GM23338 (cell line): ENCODE results near the gene PVALEF. TPM values are rescaled to one million over a fixed set of nuclear protein-coding genes. Genes with fewer than 3 reads are reported as not detected.

Source experiments
- ATAC-seq: fragments of 200-7000 bp; cut with Tn5 transposase; 3 replicates; pipeline ENCODE4 v1.9.1; 2020
- DNase-seq: peaks from one replicate; pipeline ENCODE4 v3.0.0-alpha.2; 2015; ENCODE audit warnings: low spot score
- H2AFZ ChIP-seq: fragments of 200-600 bp; sonication (generic); 2 replicates; pipeline ENCODE4 v1.8.0; 2016; ENCODE audit warnings: antibody characterized with exemption, mild to moderate bottlenecking, moderate library complexity
- H3F3A ChIP-seq: fragments of 200-600 bp; sonication (generic); replicated peaks from 2 replicates; pipeline ENCODE4 v1.8.0; 2017; ENCODE audit warnings: antibody characterized with exemption, mixed run types, low read depth
- H3K27ac ChIP-seq: fragments of 200-600 bp; sonication (generic); 2 replicates; pipeline ENCODE4 v1.6.1; 2016; ENCODE audit warnings: low read depth
- H3K27me3 ChIP-seq: fragments of 200-600 bp; sonication (generic); 2 replicates; pipeline ENCODE4 v1.8.0; 2016; ENCODE audit warnings: mild to moderate bottlenecking, mixed run types, moderate library complexity; ENCODE audit not compliant: insufficient read depth
- H3K36me3 ChIP-seq: fragments of 200-600 bp; sonication (generic); 2 replicates; pipeline ENCODE4 v1.8.0; 2016; ENCODE audit warnings: mild to moderate bottlenecking; ENCODE audit not compliant: insufficient read depth
- H3K4me1 ChIP-seq: fragments of 200-600 bp; sonication (generic); 2 replicates; pipeline ENCODE4 v1.8.0; 2016; ENCODE audit warnings: mild to moderate bottlenecking, moderate library complexity; ENCODE audit not compliant: insufficient read depth
- H3K4me2 ChIP-seq: fragments of 200-600 bp; sonication (generic); 2 replicates; pipeline ENCODE4 v1.7.1; 2017; ENCODE audit warnings: mixed run types
- H3K4me3 ChIP-seq: fragments of 200-600 bp; sonication (generic); 2 replicates; pipeline ENCODE4 v1.6.1; 2016; ENCODE audit warnings: mixed run types
- H3K79me2 ChIP-seq: fragments of 200-600 bp; sonication (generic); replicated peaks from 2 replicates; pipeline ENCODE4 v1.8.0; 2017; ENCODE audit warnings: mild to moderate bottlenecking; ENCODE audit not compliant: insufficient read depth
- H3K9me2 ChIP-seq: fragments of 200-600 bp; sonication (generic); 2 replicates; pipeline ENCODE4 v1.8.0; 2017; ENCODE audit not compliant: insufficient read depth
- H4K20me1 ChIP-seq: fragments of 200-600 bp; sonication (generic); replicated peaks from 2 replicates; pipeline ENCODE4 v1.8.0; 2017; ENCODE audit warnings: mild to moderate bottlenecking; ENCODE audit not compliant: insufficient read depth
- H3K27ac Mint-ChIP-seq: 2 replicates; pipeline ENCODE4 v1.8.0; 2020; ENCODE audit warnings: inconsistent platforms, mild to moderate bottlenecking, moderate library complexity, mixed read lengths
- H3K27me3 Mint-ChIP-seq: 3 replicates; pipeline ENCODE4 v1.8.0; 2022; ENCODE audit warnings: low read depth, mild to moderate bottlenecking, moderate library complexity, mixed read lengths, inconsistent platforms; ENCODE audit not compliant: insufficient read depth, poor library complexity
- H3K36me3 Mint-ChIP-seq: 3 replicates; pipeline ENCODE4 v1.8.0; 2021; ENCODE audit warnings: low read depth, mild to moderate bottlenecking, inconsistent platforms, moderate library complexity, mixed read lengths
- H3K4me1 Mint-ChIP-seq: 3 replicates; pipeline ENCODE4 v1.8.0; 2020; ENCODE audit warnings: mild to moderate bottlenecking, inconsistent platforms, mixed read lengths
- H3K4me3 Mint-ChIP-seq: 3 replicates; pipeline ENCODE4 v1.8.0; 2021; ENCODE audit warnings: moderate library complexity, mild to moderate bottlenecking, inconsistent platforms, mixed read lengths
- H3K9me3 Mint-ChIP-seq: 3 replicates; pipeline ENCODE4 v1.8.0; 2020; ENCODE audit warnings: moderate library complexity, mild to moderate bottlenecking, inconsistent platforms, mixed read lengths
- CREB1 ChIP-seq: fragments of 250-450 bp; sonication (Bioruptor Pico); IDR thresholded peaks from 2 replicates; pipeline ENCODE4 v1.5.0; 2020; ENCODE audit warnings: low read depth, mild to moderate bottlenecking, moderate library complexity
- CTCF ChIP-seq, 2 experiments: fragments of 200-600 bp in 1 of 2; sonication (generic) in 1 of 2; conservative IDR thresholded peaks; 2 replicates each; pipeline versions ENCODE4 v1.5.1 to v1.6.1; 2016 to 2017; ENCODE audit warnings: antibody characterized with exemption in 2 of 2, low read depth in 2 of 2, mild to moderate bottlenecking in 2 of 2, moderate library complexity in 1 of 2
- ETS1 ChIP-seq: IDR thresholded peaks from 2 replicates; pipeline ENCODE4 v1.6.1; 2016; ENCODE audit warnings: antibody characterized with exemption
- EZH2 ChIP-seq: fragments of 200-600 bp; sonication (generic); IDR thresholded peaks from one replicate; pipeline ENCODE4 v1.8.0; 2017; ENCODE audit warnings: antibody characterized with exemption, mild to moderate bottlenecking, low read depth; ENCODE audit not compliant: unreplicated experiment
- JUNB ChIP-seq: IDR thresholded peaks from one replicate; pipeline ENCODE4 v1.6.1; 2016; ENCODE audit warnings: antibody characterized with exemption; ENCODE audit not compliant: unreplicated experiment
- NANOG ChIP-seq: IDR thresholded peaks from 2 replicates; pipeline ENCODE4 v1.6.1; 2016; ENCODE audit warnings: antibody characterized with exemption, borderline replicate concordance
- POLR2AphosphoS5 ChIP-seq: IDR thresholded peaks from 2 replicates; pipeline ENCODE4 v1.6.1; 2016; ENCODE audit warnings: antibody characterized with exemption, low read depth
- REST ChIP-seq: IDR thresholded peaks from one replicate; pipeline ENCODE4 v1.6.1; 2018; ENCODE audit warnings: antibody characterized with exemption; ENCODE audit not compliant: unreplicated experiment
- STAT1 ChIP-seq: IDR thresholded peaks from one replicate; pipeline ENCODE4 v1.6.1; 2016; ENCODE audit warnings: antibody characterized with exemption; ENCODE audit not compliant: unreplicated experiment
- ZNF114 ChIP-seq: fragments of 250-450 bp; sonication (Bioruptor Pico); IDR thresholded peaks from 2 replicates; pipeline ENCODE4 v1.5.0; 2020; ENCODE audit warnings: mild to moderate bottlenecking, moderate library complexity
- ZNF331 ChIP-seq: fragments of 250-450 bp; sonication (Bioruptor Pico); IDR thresholded peaks from 2 replicates; pipeline ENCODE4 v1.5.0; 2020; ENCODE audit warnings: low read depth, mild to moderate bottlenecking, moderate library complexity
- polyA plus RNA-seq: library from polyadenylated mRNA; unstranded; fragments of >200 nt; fragmentation: Nextera tagmentation; extraction: Ambion mirVana; gene quantifications from 2 replicates; pipeline ENCODE4 v1.2.1, GENCODE V29; 2016
- total RNA-seq: library from RNA; depleted of rRNA; stranded (reverse); fragments of >200 nt; shearing (Covaris generic); gene quantifications from 2 replicates; pipeline ENCODE4 v1.2.3, GENCODE V29; 2014

The PVALEF gene
- total and polyA plus RNA-seq, 2 experiments from 2014 or later, result not detected

GRCh38 chr17:81188491-81188840 lies 23.2 kb downstream of the PVALEF start:
- H2AFZ ChIP-seq, result no peak overlapping the region
- no peaks in the 10 kb centered on the region for H3K9me2 ChIP-seq
- no peaks in the 10 kb centered on the region for H3K79me2 ChIP-seq
- no peak overlapping the region for H3K4me3 ChIP-seq
- DNase-seq (no peak), ATAC-seq (no peak)
- no peaks in the 10 kb centered on the region for H3K36me3 ChIP-seq
- no peaks in the 10 kb centered on the region for H3F3A ChIP-seq
- Mint-ChIP-seq H3K27me3 (peaks cover 8% of the 10 kb centered on the region), H3K9me3 (no peaks in the 10 kb centered on the region; the same call in 2 of the 3 replicates), H3K27ac (no peak overlapping the region), H3K4me3 (no peak overlapping the region), H3K4me1 (no peaks in the 10 kb centered on the region; the same call in 2 of the 3 replicates), H3K36me3 (0 out of 3 replicates have a peak, but pooled peaks cover 4% of the 10 kb centered on the region)
- H3K4me2 ChIP-seq, result no peak overlapping the region
- TF ChIP-seq REST (no peak), CTCF (conservative IDR thresholded peaks at IDR 0.05; ENCODE audit: low read depth in 2 of 2) (no peak), EZH2 (no peak), ZNF331 (CRISPR knock-in tag) (no peak), ETS1 (no peak), JUNB (no peak), STAT1 (no peak), ZNF114 (CRISPR knock-in tag) (no peak)
- no peaks in the 10 kb centered on the region for H3K27me3 ChIP-seq
- H3K27ac ChIP-seq, result no peak overlapping the region
- H4K20me1 ChIP-seq, result no peaks in the 10 kb centered on the region
- H3K4me1 ChIP-seq, result no peaks in the 10 kb centered on the region

GRCh38 chr17:81189016-81189415 lies 23.7 kb downstream of the PVALEF start:
- ATAC-seq (no peak), DNase-seq (no peak)
- H2AFZ ChIP-seq, result no peak overlapping the region
- no peaks in the 10 kb centered on the region for H3K9me2 ChIP-seq
- H3K4me1 ChIP-seq, result no peaks in the 10 kb centered on the region
- no peaks in the 10 kb centered on the region for H3K79me2 ChIP-seq
- Mint-ChIP-seq H3K36me3 (0 out of 3 replicates have a peak, but pooled peaks cover 4% of the 10 kb centered on the region), H3K27me3 (peaks cover 7% of the 10 kb centered on the region), H3K27ac (no peak overlapping the region), H3K4me1 (no peaks in the 10 kb centered on the region; the same call in 2 of the 3 replicates), H3K4me3 (no peak overlapping the region), H3K9me3 (no peaks in the 10 kb centered on the region; the same call in 2 of the 3 replicates)
- H3K27ac ChIP-seq, result no peak overlapping the region
- H3K4me3 ChIP-seq, result no peak overlapping the region
- no peaks in the 10 kb centered on the region for H3K36me3 ChIP-seq
- H3K4me2 ChIP-seq, result no peak overlapping the region
- no peaks in the 10 kb centered on the region for H3K27me3 ChIP-seq
- no peaks in the 10 kb centered on the region for H4K20me1 ChIP-seq
- no peaks in the 10 kb centered on the region for H3F3A ChIP-seq
- TF ChIP-seq STAT1 (no peak), NANOG (no peak), ZNF331 (CRISPR knock-in tag) (no peak), CREB1 (CRISPR knock-in tag) (no peak), POLR2AphosphoS5 (no peak), REST (no peak), JUNB (no peak)
